Retinal pigment epithelial cell (primary cell): ENCODE results near the gene FLT4.
A peak's percentile ranks its signal among the peaks of the same experiment; 100 is the strongest.

Source experiments
- DNase-seq: peaks from one replicate; pipeline ENCODE4 v3.0.0-alpha.2; 2010; ENCODE audit warnings: low read depth
- H3K4me3 ChIP-seq: 2 replicates; pipeline ENCODE4 v1.5.1; 2011; ENCODE audit warnings: mild to moderate bottlenecking, low read length, control low read depth, moderate library complexity
- CTCF ChIP-seq: conservative IDR thresholded peaks from 2 replicates; pipeline ENCODE4 v1.5.1; 2011; ENCODE audit warnings: low read depth, low read length, control low read depth, inconsistent platforms

FLT4 gene

GRCh38 chr5:180648658-180649296 lies 623 bp downstream of the FLT4 start:
- DNase-seq = no peak
- H3K4me3 ChIP-seq = no peak overlapping the region
- peak; percentile 23 for TF ChIP-seq CTCF

- no peak for TF ChIP-seq CTCF
Observed at GRCh38 chr5:180647941-180648500, 1.4 kb downstream of the FLT4 start.

DNA sequence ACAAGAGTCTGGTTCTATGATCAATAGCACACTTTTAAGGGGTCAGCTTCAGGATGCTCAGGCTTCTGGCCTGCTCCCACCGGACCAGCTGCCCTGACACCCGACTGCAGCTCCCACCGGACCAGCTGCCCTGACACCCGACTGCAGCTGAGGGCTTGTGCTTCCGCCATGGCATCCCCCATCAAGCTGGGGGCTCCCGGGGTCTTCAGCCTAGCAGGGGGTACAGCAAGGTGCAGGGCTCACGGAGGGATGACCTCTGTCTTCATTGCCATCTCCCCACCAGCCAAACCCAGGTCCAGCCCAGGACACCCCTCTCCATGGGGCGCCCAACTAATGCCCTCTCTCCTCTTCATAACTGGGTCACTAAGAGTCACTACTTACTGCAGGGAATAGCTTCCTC lies 1.9 kb downstream of the FLT4 start:
- H3K4me3 ChIP-seq = no peak overlapping the region
- DNase-seq = no peak
- no peak for TF ChIP-seq CTCF

More at GRCh38 chr5:180647941-180648500, 1.4 kb downstream of the FLT4 start:
- H3K4me3 ChIP-seq = no peak overlapping the region
- no peak for DNase-seq

- no peak for TF ChIP-seq CTCF
- no peak overlapping the region for H3K4me3 ChIP-seq
- no peak for DNase-seq
Observed at GRCh38 chr5:180646963-180647305, 2.5 kb downstream of the FLT4 start.

- TF ChIP-seq CTCF = no peak
- no peak overlapping the region for H3K4me3 ChIP-seq
- DNase-seq = no peak
Observed at GRCh38 chr5:180646289-180646962, 3.0 kb downstream of the FLT4 start.

DNA sequence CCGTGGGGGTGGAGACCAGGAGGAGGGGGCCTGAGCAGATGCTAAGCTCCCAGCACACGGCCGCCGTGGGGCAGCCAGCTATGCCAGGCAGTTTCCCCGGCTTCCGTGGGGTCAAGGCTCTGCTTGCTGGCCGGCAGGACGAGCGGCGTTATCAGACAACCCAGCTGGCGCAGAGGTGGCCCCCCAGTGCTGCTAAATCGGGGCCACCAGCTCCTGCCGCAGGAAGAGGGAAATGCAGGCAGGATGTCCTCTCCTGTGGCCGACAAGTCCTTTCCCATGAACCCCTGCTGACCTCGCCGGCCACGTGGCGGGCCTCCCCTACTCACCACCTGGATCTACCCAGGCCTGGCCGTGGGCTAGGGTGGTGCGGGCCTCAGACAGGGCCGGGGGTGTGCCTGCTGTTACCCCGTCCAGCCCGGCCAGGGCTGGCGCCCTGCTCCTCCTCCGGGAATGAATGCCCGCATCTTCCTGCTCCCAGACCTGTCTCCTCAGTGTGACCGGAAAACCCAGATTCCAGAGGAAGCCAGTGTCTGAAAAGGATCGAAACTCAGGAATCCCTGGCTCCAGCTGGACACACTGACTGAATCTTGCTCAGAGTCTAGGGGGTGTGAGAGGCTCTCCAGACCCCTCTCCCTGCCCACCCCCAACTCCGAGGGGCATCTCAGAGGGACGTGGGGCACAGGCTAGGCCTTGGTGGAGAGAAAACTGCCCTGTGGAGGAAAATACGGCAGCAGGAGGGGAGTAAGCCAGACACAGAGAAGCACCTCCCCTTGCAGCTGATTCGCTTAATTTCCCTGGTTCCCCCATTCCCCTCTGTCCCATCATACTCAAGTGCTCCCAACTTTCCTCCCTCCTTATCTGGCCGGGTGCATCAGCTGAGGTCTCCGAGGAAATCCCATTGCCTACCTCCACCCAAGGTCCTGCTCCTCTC lies 3.9 kb downstream of the FLT4 start:
- H3K4me3 ChIP-seq = no peak overlapping the region
- no peak for DNase-seq
- no peak for TF ChIP-seq CTCF
